Activated CD8-positive, alpha-beta memory T cell treated with anti-CD3 and anti-CD28 coated beads for 24 hours (primary cell): ENCODE measurements around the gene LYPLA2.

Source experiments
- DNase-seq: peaks from one replicate; pipeline ENCODE4 v3.0.0-alpha.2; 2020

Gene LYPLA2

GRCh38 chr1:23790696-23791515 lies at the start of gene LYPLA2:
Gene LYPLA2, plus strand, starts transcription at chr1:23791145. Its CDS starts 1,538 bp downstream, at chr1:23792683.
- DNase-seq = peak; percentile 94

- no peak for DNase-seq
Observed at GRCh38 chr1:23741609-23742008, 49.3 kb upstream of the LYPLA2 start.

- DNase-seq = peak; percentile 84
Observed at GRCh38 chr1:23742670-23743286, 48.2 kb upstream of the LYPLA2 start.

GRCh38 chr1:23743287-23744152 lies 47.4 kb upstream of the LYPLA2 start, which contains the start of gene ELOA:
Gene ELOA, plus strand, starts transcription at chr1:23743471. Its CDS starts 33 bp downstream, at chr1:23743504.
- peak; percentile 89 for DNase-seq

GRCh38 chr1:23745515-23745914 lies 45.4 kb upstream of the LYPLA2 start:
- DNase-seq = no peak

GRCh38 chr1:23748016-23748415 lies 42.9 kb upstream of the LYPLA2 start:
- no peak for DNase-seq

- no peak for DNase-seq
Observed at GRCh38 chr1:23751050-23751814, 39.7 kb upstream of the LYPLA2 start.

- DNase-seq = no peak
Observed at GRCh38 chr1:23751815-23752200, 39.1 kb upstream of the LYPLA2 start.

GRCh38 chr1:23752909-23753308 lies 38.0 kb upstream of the LYPLA2 start:
- no peak for DNase-seq

GRCh38 chr1:23756676-23757075 lies 34.3 kb upstream of the LYPLA2 start:
- no peak for DNase-seq

GRCh38 chr1:23757812-23758211 lies 33.1 kb upstream of the LYPLA2 start:
- no peak for DNase-seq

- no peak for DNase-seq
Observed at GRCh38 chr1:23759277-23759676, 31.7 kb upstream of the LYPLA2 start.

- no peak for DNase-seq
Observed at GRCh38 chr1:23763041-23763577, 27.8 kb upstream of the LYPLA2 start.

GRCh38 chr1:23768733-23769132 lies 22.2 kb upstream of the LYPLA2 start:
- DNase-seq = no peak

- DNase-seq = peak; percentile 95
Observed at GRCh38 chr1:23772049-23772853, 18.7 kb upstream of the LYPLA2 start.

GRCh38 chr1:23772854-23773242 lies 18.1 kb upstream of the LYPLA2 start:
- no peak for DNase-seq

- DNase-seq = no peak
Observed at GRCh38 chr1:23774174-23774880, 16.6 kb upstream of the LYPLA2 start.

- no peak for DNase-seq
Observed at GRCh38 chr1:23776217-23776616, 14.7 kb upstream of the LYPLA2 start.

- DNase-seq = peak; percentile 89
Observed at GRCh38 chr1:23777979-23778814, 12.7 kb upstream of the LYPLA2 start, which contains the start of gene PITHD1. Gene PITHD1, plus strand, starts transcription at chr1:23778418. Its CDS starts 98 bp downstream, at chr1:23778516.
